Activated CD4-positive, CD25-positive, alpha-beta regulatory T cell (primary cell): Measurements from ENCODE around the gene MFAP1.
A peak's percentile ranks its signal among the peaks of the same experiment; 100 is the strongest.
"Not testable (repeated sequence)": the region's sequence is repeated elsewhere in the genome, so short reads cannot be mapped to it uniquely, and the experiment has no call there.

Source experiments
- DNase-seq, 4 experiments: peaks; one replicate each; lab custom pipeline; 2025; lab: John Stamatoyannopoulos, UW

The MFAP1 gene

DNA sequence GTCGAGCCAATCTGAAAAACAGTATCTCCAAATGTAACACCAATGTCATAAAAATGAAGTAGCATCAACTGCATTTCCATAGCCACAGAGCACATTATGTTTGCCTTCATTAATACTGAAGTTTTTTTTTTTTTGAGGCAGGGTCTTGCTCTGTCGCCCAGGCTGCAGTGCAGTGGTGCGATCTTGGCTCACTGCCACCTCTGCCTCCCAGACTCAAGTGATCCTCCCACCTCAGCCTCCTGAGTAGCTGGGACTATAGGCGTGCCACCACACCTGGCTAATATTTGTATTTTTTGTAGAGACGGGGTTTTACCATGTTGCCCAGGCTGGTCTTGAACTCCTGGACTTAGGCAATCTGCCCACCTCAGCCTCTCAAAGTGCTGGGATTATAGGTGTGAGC is 9.4 kb downstream of the MFAP1 start:
- not testable (repeated sequence) for DNase-seq

GRCh38 chr15:43808960-43809678 is 15.4 kb downstream of the MFAP1 start:
- no peak for DNase-seq

- DNase-seq: no peak
Measured at GRCh38 chr15:43808435-43808950, 16.0 kb downstream of the MFAP1 start.

DNA sequence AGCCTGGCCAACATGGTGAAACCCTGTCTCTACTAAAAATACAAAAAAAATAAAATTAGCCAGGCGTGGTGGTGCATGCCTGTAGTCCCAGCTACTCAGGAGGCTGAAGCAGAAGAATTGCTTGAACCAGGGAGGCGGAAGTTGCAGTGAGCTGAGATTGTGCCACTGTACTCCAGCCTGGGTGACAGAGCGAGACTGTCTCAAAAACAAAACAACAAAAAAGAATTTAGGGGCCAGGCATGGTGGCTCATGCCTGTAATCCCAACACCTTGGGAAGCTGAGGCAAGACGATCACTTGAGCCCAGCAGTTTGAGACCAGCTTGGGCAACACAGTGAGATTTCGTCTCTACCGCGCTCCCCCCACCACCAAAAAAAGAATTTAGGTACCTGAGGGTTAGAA is 21.8 kb downstream of the MFAP1 start:
- DNase-seq: not testable (repeated sequence)

DNA sequence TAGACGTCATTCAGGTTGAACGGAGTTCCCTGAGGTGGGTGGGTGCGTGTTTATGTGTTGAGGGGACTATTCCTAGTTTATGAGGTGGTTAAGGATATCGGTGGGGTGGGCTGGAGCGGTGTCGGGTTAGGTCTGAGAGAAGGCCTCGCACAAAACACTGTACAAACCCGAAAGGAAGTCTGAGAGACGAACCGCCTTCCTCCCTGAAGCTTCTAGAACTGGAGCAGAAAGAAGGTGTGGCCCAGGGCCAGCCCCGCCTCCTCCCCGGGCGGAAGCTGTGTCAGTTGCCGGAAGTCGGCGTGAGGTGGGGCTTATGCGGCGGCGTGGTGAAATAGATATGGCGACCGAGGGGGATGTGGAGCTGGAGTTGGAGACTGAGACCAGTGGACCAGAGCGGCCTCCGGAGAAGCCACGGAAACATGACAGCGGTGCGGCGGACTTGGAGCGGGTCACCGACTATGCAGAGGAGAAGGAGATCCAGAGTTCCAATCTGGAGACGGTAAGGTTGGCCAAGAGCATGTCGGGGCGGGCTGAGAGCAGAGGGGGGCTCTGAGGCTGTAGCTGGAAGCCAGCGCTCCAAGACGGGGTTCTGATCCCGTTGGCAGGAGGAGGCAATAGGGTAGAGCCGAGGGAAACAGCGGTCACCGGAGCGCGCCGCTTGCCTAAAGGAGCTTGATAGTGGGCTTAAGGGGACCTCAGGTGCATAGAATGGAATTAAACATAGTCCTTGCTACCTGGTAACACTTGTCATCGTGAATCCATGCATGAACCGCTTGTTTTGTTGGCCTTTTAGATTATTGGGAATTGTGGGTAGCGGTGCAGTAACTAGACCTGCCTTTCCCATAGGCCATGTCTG is 24.0 kb downstream of the MFAP1 start, which contains the start of gene HYPK:
Gene HYPK (plus strand): TSS at position 314 of the 856 bp plus-strand sequence. CDS start 24 bp downstream, at position 338.
- peak; percentile 71 to 88 (median 80) for DNase-seq

DNA sequence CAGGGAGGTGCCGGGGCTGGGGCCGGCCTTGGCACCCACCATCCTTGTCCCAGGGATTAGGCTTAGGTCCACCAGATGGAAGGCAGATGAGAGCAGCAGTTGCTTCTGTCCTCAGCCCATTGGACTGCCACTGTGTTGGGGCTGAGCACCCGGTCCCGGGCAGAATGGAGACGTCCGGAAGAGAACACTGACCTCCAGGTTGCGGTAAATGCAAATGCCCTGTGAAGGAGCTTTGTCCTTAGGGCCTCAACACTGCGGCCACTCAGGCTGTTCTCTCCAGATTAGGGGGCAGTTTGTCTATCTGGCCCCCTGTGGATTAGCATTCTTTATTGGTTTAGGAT is 24.6 kb downstream of the MFAP1 start, which contains the start of gene SERINC4:
Gene SERINC4 (minus strand): TSS at position 276 of the 341 bp plus-strand sequence. CDS start 234 bp downstream, at position 42.
- no peak for DNase-seq

DNA sequence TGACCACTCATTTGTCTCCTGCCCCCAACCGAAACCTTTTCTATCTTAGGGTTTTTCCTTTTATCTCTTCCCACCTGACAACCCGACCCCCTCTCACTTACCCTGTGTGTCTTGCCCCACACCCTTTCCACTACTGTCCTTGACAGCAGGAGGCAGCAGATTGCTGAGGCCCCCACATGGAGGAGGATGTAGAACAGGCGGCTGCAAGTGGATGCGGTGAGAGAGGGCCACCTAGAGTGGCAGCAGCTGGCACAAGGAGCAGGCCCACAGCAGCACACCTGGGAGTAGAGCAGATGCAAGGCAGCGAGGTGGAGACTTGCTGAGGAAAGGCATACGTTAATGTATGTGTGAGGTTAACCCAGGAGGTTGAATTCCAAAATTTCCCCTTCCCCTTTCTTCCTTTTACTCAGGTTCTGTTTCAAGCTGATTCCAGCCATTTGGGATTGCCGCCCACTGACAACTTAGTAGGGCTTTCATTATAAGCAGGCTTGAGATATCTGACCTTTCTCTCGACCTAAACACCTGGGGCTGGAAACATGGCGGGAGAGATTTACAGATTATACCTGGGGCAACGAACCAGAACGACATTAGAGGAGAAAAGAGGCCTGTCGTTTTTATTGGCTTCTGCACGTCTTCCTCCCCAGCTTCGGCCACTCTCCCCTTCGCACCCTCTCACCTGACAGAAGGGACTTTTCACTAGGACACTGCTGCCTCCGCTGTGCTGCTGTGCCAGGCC is 25.1 kb downstream of the MFAP1 start:
- DNase-seq: no peak

GRCh38 chr15:43796566-43796965 is 27.9 kb downstream of the MFAP1 start:
- no peak for DNase-seq

DNA sequence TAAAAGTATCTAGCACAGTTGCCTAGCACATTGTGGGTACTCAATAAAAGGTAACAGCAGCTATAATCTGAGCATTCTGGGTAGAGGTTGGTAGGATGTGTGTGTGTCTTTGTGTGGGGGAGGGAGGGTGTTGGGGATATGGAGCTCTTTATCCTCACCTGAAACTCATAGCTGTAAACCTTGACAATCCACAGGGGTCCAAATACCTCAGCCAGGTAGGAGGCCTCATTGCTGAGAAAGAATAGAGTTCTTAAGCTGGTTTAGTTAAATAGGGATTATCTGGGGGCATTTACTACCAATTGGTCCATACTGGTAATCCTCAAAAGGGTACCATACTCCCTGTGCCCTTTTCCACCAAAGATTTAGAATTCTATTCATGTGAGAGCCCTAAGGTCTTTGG is 28.5 kb downstream of the MFAP1 start:
- no peak for DNase-seq

- DNase-seq: no peak
Measured at GRCh38 chr15:43795197-43795596, 29.3 kb downstream of the MFAP1 start.

- DNase-seq: no peak
Measured at GRCh38 chr15:43794269-43795037, 30.0 kb downstream of the MFAP1 start.

DNA sequence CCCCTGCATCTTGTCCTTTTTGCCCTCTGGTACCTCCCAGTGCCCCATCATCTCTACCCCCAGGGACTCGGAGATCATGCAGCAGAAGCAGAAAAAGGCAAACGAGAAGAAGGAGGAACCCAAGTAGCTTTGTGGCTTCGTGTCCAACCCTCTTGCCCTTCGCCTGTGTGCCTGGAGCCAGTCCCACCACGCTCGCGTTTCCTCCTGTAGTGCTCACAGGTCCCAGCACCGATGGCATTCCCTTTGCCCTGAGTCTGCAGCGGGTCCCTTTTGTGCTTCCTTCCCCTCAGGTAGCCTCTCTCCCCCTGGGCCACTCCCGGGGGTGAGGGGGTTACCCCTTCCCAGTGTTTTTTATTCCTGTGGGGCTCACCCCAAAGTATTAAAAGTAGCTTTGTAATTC is 30.8 kb downstream of the MFAP1 start:
- no peak for DNase-seq

DNA sequence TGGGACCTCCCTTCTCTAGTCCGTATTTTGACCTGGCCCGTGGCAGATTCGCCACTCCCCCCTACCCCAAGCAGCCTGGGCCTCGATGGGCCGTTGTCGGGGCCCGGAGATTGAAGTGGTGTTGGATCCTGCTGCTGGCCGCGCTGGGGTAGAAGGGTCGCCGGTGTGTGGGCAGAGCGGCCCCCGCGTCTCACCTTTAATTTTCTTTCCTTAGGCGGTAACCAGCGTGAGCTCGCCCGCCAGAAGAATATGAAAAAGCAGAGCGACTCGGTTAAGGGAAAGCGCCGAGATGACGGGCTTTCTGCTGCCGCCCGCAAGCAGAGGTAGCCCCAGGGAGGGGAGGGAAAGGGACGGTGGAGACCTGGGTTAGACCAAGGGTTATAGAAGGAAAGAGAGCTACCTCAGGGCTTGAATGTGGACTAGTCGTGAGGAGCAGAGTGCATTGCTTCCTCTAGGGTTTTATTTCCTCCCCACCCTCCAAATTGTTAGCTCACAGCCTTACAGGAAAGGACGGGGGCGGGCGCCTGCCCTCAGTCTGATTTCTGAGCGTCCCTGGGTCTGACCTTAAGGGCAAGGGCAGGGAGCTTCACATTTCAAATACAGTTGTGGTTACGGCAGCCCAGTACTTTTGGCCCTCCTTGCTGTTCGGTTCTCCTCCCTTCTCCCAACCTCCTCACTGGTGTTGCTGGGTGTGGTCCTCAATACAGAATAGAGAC is 31.6 kb downstream of the MFAP1 start:
- DNase-seq: no peak

GRCh38 chr15:43791993-43792760 is 32.3 kb downstream of the MFAP1 start, which contains the start of gene SERF2:
Gene SERF2, plus strand, starts transcription at chr15:43792320. Its CDS starts 57 bp downstream, at chr15:43792377.
- DNase-seq: peak; percentile 98 to 99 (median 99)

DNA sequence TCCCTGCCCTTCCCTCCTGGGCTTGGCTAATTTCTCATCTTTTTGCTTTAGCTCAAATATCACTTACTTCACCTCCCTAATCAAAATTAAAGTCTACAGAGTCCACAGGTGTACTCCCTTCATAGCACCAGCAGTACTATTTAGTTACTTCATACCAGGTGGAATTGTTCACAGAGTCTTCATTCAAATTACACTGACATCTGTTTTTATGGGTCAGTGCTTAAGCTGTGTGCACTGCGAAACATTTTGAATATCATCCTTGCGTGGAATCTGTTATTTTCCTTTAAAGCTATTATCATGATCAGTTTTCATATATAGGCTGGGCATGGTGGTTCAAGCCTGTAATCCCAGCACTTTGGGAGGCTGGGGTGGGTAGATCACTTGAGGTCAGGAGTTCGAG is 35.1 kb downstream of the MFAP1 start:
- no peak for DNase-seq

DNA sequence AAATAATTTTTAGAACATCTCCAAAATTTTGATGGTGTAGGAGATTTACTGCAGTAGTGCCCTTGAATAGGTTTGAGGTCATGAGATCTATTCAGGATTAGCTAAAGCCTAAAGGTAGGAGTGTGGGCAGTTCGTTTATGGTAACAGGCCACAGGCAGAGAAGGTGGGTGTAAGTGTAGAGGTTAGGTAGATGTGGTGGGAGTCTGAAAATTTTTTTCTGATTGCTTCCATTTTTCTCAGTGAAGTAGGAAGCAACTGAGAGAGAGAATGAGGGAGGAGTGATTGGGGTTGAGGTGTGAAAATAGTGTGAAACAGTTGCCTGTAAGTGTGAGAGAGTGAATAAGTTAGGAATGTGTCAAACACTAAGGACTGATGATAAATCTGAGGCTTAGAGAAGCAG is 45.5 kb downstream of the MFAP1 start:
- no peak for DNase-seq

GRCh38 chr15:43777267-43777914 is 47.1 kb downstream of the MFAP1 start:
- peak; percentile 46 to 76 (median 65) for DNase-seq

DNA sequence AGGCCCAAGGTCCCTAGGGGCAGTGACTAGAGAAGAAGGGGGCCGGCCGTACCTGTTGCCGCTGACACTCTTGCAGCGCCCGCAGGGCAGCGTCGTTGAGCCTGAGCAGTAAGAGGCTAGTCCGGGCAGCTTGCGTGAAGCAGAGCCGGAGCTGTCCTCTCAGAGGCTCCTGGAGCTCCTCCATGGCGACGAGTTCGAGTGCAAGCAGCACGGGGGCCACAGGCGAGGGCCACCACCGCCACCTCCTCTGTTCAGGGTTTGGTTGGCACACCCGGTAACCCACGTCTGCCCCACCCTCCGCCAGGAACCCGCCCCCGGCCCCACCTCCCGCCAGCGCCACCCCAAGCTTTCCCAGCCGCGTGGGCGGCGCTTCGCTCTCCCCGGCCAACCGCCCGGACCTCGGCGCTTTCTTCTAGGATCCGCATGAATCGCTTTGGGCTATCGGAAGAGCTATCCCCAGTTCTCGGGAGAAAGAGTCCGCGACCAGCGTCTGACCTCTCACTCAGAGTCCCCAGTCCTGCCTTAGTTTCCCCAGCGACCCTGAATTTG is 47.7 kb downstream of the MFAP1 start, which contains the start of gene ELL3:
Gene ELL3 (minus strand): TSS at position 249 of the 549 bp plus-strand sequence. CDS start 65 bp downstream, at position 184.
- peak; percentile 46 to 63 (median 54) for DNase-seq
